Activated CD4-positive, CD25-positive, alpha-beta regulatory T cell treated with anti-CD3 and anti-CD28 coated beads, Interleukin-2, amount 50 U/mL, for 24 hours (primary cell): ENCODE data around the gene RPL27A.

Source experiments
- ATAC-seq, 2 donors: fragments of 150-1000 bp; cut with Tn5 transposase; one replicate each; pipeline ENCODE4 v1.10.0; 2021; ENCODE audit warnings: mild to moderate bottlenecking in 1 of 2, moderate library complexity in 1 of 2

RPL27A gene

DNA sequence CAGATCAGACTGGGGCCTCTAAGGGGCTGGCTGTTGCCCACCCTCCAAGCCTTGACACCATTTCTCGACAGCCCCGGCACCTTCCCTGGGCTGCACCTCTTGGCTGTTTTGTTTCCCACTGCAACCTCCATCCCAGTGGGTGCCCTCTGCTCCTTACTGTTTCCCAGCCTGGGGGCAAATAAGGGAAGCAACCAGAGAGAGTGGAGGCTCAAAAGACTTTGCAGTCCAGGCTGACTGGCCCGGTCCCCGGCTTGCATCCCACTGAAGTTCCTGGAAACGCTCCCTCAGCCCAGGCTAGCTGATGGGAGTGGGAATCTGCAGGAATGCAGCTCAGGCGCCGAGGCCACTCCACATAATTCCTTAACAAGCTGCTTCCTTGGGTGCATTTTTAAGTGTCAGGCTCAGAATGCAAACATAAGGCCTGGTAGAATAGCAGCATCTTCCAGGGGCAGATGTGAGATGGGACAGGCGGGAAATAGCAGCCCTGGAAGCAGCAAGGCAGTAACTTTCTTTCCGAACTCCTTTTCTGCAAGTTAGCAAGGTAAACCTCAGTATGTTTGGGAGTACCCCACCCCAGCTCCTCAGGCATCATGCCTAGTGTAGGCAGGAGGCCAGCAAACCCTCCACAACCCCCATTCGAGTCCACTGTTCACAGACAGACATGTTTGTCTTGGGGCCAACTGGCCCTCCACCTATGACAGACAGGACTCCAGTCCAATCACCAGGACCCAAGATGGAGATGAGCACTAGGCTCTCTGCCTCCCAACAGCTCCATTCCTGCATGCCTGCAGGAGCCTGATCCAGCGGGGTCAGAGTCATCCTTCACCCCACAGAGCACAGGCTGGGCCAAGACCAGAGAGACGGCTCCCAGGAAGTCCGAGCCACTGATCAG is 39.3 kb downstream of the RPL27A start:
- no peak for ATAC-seq

DNA sequence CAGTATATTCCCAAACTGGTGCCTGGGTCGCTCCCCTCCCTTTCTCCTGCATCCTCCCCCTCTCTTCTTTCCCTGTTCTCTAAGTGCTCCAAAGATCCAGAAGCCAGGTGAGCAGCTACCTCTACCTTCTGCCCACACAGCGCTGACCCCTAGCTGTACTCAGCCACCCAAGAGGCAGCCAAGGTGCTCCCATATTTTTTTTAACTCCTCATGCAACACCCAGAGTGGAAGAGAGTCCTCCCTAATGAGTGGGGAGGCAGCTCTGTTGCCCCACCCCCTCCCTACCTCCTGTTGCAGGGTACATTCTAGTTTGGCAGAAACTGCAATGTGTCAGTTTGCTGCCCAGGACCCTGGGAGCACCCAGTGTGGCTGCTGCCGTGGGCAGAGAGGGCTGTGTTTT is 40.2 kb downstream of the RPL27A start:
- no peak for ATAC-seq

- no peak for ATAC-seq
Observed at GRCh38 chr11:8723711-8724110, 41.1 kb downstream of the RPL27A start.

DNA sequence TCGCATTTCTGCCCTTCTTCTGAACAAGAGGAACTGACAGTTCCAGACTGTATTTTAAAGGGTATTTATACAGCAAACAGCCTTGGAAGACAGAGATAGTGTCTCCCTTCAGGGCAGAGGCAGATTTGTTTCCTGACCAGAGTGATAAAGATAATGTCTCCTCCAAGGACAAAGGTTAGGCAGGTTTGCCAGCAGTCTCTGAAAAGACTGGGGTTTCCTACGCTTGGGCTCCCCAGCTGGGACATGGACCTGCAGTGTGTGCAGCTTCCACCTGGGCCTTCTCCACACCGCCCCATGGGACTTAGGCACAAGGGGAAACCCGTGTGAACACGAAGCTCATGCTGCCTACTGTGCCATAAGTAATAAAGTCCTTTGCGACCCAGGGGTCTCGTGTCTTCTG is 42.1 kb downstream of the RPL27A start:
- ATAC-seq = no peak

- ATAC-seq = no peak
Observed at GRCh38 chr11:8726395-8726794, 43.8 kb downstream of the RPL27A start.

DNA sequence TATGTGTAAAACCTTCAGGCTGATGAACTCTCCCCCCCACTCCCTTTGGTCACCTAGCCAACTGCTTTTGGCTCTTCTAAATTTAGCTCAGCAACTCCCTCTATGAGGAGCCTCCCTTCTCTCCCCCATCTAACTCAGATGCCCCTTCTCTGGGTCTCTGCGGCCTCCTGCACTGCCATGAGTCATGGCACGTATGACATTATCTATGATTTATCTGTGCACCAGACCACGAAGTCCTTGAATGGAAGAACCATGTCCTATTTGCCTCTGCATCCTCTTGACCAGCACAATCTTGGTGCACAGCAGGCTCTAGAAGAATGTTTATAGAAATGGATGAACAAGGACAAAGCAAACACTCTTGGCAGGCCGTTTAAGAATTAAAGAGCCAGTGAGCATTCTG is 46.0 kb downstream of the RPL27A start:
- no peak for ATAC-seq

DNA sequence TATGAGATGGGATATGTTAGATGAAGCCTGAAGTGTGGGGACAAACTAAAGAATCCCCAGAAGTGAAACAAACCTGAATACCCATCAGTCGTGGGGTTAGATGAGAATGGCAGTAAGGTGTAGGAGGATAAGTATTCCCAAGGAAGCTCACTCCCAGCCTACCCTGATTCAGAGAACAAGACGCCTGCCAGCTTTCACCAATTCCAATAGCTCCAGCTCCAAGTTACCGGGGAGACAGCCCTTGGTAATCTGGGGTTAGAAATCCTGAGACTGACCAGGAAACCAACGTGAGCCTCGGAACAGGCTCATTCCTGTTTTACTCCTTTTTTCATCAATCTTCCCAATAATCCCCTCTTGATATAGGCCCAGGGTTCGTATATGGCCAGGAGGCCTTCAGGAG is 46.5 kb downstream of the RPL27A start:
- ATAC-seq = no peak

GRCh38 chr11:8729837-8730696 is 47.5 kb downstream of the RPL27A start:
- no peak for ATAC-seq

- ATAC-seq = no peak
Observed at GRCh38 chr11:8730697-8731020, 48.1 kb downstream of the RPL27A start.

DNA sequence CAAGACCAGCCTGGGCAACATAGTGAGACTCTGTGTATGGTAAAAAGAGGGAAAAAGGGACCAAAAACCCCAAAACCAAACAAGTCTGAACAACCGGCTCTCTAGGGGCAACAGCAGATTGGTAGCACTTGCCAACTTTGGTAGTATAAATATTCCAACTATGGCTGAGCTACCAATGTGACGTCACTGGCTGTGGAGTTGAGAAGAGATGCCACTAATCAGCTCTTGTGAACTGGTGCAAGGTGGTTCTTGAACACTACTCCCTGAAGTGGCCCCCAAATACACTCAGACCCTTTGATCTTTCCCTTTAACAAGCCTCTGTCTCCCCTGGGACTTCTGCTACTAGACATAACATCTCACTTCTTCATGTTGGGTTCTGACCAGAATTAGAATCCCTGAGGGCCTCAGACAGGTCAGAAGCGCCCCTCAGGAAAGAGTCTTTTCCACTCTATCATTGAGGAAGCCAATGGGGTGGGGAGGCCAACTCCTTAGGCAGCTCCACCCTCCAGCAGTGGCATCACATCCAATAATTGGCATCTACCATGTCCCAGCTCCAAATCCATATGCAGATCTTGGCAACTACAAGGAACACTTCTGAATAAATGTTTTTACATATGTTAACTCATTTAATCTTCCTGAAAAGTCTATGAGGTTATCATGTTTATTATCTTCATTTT is 49.2 kb downstream of the RPL27A start:
- ATAC-seq = no peak

DNA sequence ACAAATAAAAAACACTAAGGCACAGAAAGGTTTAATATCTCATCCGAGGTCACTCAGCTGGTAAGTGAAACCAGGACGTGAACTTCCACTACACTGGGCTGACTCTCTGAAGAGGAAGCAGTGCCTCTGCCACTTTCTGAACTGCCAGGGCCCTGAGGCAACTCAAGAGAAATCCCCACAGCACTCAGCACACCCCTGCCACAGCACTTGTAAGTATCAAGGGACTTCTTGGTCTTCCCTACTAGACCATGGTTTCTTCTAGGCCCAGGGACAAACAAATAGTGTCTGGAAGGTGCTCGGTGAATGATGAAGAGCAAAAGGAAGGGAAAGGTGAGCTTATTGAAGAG is 49.7 kb downstream of the RPL27A start:
- peak; percentile 38 to 44 for ATAC-seq

DNA sequence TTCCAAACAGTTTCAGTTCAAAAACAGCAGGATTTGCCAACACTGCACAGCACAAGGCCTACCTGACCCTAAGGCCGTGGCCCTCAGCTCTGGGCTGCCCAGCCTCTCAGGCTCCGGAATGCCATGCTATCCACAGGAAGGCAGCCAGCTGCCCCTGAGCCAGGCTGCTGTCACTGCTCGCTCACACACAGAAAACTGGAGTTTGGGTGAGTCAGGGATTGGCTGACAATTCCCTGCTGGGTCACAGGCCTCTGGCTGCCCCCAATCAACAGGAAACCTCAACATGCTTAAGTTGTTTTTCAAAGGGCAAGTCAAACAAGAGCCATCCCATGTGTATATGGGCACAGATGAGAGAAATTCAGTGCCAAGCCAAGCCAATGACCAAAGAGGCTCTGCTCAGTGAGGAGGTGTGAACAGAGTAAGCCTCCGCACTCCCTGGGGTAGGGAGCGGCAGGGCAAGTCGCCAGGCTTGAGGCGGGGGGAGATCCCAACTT is 50.2 kb downstream of the RPL27A start:
- ATAC-seq = no peak

- no peak for ATAC-seq
Observed at GRCh38 chr11:8733852-8734251, 51.3 kb downstream of the RPL27A start.

DNA sequence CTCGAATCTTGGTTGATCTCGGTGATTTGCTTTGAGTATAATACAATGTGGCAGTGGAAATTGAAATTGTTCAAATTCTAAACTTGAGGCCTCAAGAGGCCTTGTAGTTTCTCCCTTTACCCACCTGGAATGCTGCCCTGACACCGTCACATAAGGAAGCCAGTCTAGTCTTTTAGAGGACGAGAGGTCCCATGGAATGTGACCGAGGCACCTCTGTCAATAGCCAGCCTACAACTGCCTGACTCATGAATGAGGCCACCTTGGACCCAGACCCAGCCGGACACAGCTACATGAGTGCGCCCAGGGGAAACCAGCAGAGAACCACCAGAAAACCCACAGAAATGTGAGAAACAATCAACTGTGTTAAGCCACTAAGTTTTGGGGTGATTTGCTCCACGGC is 52.5 kb downstream of the RPL27A start:
- no peak for ATAC-seq

DNA sequence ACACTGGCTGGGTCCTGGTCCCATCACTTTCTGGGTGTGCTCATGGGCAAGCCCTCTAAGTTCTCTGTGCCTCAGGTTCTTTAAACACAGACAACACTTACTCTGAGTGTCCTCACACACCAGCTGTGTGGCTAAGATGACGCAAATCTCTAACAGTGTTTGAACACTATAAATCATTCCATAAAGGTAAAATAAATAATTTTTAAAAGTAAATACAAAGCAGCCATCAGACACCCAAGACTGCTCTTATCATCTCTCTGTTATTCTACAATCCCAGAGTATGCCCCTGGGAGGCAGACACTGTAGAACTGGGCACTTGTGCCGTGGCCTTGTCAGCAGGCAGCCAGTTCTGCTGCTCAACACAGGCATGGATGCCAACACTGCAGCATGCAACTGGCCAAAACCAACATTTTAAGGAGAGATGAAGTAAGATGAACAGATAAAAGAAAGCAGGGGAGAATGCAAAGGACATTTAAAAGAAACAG is 56.8 kb downstream of the RPL27A start:
- no peak for ATAC-seq
